B cell (primary cell): ENCODE data around the gene HPGD.

Source experiments
- CTCF ChIP-seq: fragments of 200-600 bp; IDR thresholded peaks from one replicate; pipeline ENCODE4 v1.8.0; 2022; ENCODE audit warnings: antibody characterized with exemption, mild to moderate bottlenecking
- EZH2 ChIP-seq: IDR thresholded peaks from 2 replicates; pipeline ENCODE4 v1.6.1; 2012; ENCODE audit warnings: borderline replicate concordance, low read depth, mild to moderate bottlenecking, moderate library complexity, low read length; ENCODE audit not compliant: insufficient read depth, poor library complexity, severe bottlenecking

DNA sequence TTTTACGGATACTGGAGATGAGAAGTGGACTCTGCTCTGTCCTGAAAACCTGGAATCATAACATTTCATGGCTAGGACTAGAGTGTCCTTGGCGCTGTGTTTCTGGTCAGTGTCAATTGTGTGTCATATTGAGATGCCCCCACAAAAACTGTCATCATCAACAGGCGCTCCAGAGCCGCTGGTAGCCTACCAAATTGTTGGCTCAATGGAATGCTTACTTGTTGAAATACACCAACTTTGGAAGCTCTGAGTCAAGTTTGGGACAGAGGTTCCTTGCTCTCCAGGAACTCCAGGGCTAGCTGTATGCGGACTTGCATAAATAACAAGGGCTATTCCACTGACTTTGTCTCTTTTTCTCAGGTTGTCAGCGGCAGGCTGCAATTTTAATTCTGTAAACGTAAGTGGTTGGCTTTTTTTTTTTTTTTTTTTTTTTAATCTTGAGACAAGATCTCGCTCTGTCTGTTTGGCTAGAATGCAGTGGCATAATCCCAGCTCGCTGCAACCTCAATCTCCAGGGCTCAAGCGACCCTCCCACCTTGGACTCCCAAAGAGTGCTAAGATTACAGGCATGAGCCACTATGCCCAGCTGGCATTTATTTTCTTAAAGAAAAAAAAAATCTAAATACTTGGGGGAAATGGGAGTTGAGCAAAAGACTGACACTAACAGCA lies 871 bp upstream of the HPGD start:
- TF ChIP-seq EZH2 (no peak), CTCF (no peak)
